ENCODE data around the gene FBLN2.

Gene FBLN2

DNA sequence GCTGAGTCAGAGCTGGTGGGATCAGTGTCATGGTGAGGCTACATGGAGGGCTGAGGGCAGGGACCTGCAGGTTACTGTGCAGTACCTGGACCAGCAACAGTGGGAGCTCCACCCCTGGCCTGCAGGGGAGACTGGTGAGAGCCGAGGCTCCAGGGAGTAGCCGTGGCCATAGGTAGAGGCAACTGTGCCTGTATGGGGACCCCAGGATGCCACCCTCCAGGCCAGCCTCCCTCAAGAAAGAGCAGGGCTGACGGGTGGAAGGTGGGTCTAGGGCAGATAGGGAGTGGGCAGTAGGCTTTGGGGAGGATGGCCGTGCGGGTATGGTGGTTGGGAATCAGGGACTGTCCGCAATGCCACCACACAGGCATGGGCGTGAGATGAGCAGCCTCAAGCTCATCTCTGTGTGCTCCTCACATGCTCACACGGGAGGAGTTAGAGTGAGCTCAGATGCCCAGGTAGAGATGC lies 35.5 kb downstream of the FBLN2 start:
- no peak for DNase-seq

DNA sequence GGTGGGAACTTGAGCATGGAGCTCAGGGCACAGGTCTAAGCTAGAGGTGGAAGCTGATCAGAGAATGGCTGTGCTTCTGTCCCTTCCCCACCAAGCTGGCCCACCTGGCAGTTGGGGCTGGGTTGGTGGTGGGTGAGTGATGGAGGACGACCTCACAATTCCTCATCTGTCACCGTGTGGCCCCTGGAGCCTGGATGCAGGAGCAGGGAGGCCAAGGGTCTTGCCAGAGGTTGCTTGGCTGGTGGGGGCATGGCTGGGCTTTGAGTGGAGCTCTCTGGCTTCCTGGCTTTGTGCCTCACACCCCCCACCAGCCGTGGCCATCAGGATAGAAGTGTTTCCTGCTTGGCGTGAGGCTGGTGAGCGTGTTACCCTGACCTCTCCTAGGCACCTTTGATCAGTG lies 36.0 kb downstream of the FBLN2 start:
- DNase-seq: no peak

DNA sequence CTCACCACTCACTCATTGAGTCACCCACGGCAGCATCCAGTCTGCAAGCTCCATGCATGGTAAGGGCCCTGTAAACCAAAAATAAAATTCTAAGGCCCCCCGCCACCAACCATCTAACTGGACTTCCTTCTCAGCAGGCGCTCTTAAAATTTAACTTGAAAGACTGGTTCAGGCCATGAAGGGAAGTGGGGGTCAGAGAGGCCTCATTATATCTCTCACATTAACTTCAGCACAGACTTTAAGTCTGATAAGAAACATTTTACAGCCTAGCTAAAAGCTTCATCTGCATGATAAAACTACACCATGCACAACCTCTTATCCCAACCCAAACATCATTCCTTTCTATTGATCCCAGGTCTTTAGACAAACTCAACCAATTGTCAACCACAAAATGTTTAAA lies 38.5 kb downstream of the FBLN2 start:
- DNase-seq: no peak

DNA sequence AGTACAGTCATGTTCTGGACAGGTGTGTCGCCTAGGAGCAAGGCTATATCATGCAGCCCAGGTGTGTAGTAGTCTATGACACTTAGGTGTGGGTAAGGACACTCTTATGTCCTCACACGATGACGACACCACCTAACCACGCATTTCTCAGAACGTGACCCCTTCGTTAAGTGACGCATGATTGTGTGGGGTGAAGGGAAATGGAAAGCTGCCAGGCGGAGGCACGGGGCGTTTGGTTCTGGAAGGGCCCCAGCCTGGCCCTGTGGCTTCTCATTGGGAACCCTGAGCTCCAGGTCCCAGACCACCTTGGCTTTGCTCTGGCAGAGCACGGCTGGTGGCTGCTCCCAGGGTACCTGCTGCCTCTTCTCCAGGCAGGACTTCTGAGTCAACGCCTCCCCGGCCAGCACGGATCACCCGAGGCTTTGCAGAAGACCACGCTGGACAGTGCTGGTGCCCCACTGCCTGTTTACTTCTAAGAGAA lies 39.3 kb downstream of the FBLN2 start:
- DNase-seq: no peak

DNA sequence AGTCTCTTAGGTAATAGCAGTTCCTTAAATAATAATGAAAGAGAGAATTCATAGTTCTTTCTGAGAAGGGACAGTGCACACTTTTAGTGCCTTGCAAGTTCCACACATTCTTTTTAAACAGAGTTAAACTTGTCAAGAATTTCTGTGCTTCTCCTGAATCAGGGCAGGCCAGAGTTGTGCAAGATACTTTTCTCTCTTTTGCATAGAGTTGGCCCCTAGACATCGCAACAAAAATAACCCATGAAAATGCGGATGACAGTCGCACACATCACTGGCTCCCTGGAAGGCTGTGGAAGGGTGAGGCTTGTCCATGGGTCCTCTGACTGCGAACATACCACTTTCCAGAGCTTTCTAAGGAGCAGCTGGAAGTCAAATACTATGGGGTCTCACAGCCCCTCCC lies 40.1 kb downstream of the FBLN2 start:
- DNase-seq: no peak

DNA sequence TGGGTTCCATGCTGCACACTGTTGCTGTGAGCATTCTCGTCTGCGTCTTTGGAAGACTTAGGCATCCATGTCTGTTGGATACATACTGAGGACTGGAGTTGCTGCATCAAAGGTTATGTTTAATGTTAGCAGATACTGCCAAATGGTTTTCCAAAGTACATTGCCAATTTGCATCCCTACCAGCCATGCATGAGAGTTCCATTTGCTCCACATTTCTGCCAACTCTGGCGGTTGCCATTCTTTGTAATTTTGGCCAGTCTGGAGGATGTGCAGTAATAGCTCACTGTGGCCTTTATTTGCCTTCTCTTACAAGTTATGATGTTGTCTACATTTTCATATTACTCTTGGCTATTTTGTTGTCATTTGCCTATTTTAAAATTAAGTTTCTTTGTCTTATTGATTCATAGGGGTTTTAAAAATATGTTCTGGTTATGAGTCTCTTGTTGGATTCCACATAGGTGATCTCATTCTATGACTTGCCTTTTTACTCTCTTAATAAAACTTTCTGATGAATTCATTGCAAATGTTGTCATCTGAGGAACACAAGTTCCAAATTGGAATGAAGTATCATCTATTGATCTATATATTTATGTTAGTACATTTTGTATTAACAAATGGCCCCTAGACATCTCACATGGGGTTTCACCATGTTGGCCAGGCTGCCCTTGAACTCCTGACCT lies 42.1 kb downstream of the FBLN2 start:
- DNase-seq: no peak

DNA sequence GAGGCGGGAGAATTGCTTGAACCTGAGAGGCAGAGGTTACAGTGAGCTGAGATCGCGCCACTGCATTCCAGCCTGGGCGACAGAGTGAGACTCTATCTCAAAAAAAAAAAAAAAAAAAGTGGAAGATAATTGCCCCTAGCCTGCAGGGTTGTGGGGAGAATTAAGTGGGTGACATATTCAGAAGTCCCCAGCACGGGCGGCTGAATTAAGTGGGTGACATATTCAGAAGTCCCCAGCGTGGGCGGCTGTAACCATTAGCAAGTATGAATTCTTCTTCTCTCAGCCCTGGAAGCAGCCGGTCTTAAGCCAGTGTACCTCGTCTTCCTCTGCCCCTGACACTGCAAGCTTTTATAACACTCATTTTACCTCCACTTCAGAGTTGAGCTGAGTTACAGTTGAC lies 44.7 kb downstream of the FBLN2 start:
- DNase-seq: no peak

DNA sequence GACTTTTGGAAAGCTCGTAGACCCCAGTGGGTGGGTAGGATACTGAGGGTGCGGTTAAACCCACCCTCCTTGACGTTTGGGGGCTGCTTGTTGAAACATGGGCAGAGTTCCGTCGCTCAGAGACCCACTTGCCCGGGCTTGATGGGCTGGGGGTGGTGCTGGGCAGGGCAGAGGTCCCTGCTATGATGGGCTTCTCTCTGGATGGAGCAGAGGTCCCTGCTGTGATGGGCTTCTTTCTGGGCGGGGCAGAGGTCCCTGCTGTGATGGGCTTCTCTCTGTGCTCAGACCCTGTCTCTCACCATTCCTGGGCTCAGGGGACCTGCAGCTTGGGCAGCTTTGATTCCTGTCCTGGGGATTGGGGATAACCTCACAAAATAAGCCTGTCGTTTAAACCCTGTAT lies 45.2 kb downstream of the FBLN2 start:
- no peak for DNase-seq

DNA sequence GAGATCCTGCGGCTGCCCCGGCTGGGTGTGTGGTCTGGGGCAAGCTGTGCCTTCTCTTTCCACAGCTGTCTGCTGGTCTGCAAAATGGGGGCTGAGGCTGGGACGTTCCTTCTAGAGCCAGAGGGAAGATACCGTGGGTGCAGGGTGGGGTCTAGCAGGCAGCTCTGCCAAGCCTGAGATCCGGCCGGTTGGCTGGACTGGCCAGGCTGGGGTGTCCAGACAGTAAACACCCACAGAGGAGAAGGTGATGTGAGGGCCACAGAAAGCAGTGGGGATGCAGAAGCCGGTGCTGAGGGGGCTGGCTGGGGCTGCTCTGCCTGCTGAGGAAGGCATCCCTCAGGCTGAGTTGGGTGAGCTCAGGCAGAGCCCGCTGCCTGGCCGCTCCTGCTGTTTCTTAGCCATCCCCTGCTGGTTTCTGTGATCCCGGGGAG lies 46.1 kb downstream of the FBLN2 start:
- DNase-seq: no peak

DNA sequence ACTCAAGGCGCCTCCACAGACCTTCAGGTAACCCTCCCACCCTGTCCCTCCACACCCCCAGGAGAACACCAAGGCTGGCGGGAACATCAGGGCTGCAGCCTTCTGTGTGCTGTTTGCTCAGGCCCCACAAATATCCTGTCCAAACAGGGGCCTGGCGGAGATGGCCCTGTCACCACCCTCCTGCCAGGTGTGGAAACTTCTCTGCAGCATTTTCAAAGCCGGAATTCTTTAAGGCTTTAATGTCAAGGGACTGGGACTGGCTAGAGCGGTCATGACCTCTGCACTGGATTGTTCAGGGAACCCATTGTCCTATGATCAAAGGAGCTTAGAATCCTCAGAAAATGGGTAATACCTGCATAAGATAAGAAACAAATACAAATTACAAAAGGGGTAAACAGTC lies 46.6 kb downstream of the FBLN2 start:
- DNase-seq: no peak

DNA sequence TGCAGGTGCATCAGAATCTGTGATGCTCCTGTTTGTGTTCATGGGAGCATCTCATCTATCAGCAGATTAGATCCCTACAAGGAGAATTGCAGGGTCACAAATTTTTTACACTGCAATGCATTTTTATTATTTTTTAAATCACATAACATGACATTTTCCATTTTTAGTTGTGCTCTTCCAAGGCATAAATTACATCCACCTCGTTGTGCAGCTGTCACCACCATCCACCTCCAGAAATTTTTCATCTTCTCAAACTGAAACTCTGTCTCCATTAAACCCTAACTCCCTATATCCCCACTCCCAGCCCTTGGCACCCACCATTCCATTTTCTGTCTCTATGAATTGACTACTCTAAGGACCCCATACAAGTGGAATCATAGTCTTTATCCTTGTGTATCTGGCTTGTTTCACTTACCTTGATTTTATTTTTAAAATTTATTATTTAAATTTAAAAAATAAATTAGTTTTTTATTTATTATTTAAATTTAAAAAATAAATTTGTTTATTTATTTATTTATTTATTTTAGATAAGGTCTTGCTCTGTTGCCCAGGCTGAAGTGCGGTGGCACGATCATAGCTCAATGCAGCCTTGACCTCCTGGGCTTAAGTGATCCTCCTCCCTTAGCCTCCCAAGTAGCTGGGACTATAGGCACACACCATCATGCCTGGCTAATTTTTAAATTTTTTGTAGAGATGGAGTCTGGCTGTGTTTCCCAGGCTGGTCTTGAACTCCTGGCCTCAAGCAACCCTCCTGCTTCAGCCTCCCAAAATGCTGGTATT lies 47.7 kb downstream of the FBLN2 start:
- DNase-seq: no peak

DNA sequence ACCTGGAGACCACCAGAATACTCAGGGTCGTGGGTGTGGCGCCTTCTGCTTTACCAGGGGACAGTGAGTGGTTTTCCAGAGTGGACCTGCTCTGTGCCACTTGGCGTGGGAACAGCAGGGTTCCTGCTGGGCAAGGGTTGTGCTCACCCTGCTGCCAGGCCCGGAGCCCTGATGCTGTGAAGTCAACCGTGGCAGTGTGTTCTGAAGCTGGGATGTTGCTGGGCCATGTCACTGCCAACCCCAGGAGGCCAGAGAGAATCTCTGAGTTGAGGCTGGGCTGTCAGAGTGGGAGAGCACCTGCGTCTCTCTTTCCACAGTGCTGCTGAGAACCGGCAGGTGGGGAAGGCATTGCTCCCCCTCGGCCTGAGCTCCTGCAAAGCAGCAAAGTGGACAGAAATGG lies 48.7 kb downstream of the FBLN2 start:
- DNase-seq: no peak

DNA sequence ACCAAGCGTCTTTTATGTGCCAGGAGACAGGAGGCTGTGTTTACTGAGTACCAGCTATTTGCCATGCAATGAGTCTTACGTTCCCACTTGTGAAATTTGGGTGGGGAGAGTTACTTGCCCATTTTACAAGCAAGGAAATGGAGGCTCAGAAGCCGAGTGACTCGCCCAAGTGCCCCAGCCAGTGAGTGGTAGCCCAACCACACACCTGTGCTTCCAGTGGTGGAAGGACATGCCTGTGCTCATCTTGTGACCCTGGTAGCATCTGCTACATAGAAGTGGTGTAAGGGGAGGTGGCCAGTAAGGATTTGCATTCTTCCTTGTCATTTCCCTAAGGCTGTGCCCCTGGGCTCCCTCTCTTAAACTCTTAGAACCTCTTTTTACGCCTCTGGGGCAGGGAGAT lies 49.3 kb downstream of the FBLN2 start:
- no peak for DNase-seq

DNA sequence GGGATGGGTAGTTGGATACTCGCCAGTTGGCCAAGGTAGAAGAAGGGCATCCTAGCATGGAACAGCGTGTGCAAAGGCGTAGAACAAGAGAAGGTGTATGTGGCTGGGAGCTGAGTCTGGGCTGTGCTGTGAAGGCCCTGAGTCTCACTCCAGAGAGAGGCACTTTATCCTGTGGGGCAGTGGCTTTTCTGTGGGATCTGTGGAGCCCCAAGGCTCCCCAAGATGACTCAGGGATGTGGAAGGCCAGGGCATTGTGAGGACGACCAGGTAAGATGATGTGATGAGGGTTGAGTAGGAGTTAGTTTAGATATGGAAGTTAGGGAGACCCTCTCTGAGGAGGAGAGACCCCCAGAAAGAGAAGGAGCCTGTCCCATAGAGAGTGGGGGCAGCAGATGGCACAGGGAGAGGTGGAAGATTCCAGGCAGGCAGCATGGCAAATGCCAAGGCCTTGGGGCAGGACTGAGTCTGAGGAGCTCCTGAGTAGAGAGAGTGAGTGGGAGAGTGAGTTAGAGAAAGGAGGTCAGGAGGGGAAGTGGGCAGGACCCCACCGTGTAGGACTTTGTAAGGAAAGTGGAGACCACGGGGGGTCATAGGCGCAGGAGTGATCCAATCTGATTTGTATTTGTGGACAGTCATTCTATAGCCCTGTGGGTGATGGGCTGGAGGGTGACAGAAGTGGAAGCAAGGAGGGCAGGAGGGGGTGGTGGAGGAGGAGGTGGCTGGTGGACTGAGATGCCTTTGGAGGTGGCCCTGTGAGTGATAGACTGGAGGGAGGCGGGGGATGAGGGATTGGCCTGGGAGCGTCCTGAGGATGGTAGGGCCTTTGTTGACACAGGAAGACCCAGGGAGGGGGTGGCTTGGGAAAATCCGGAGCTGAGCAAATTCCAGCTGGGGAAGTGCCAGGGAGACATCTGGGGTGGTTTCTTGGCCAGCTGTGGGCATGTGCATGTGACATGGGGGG lies 50.3 kb downstream of the FBLN2 start:
- DNase-seq: no peak

DNA sequence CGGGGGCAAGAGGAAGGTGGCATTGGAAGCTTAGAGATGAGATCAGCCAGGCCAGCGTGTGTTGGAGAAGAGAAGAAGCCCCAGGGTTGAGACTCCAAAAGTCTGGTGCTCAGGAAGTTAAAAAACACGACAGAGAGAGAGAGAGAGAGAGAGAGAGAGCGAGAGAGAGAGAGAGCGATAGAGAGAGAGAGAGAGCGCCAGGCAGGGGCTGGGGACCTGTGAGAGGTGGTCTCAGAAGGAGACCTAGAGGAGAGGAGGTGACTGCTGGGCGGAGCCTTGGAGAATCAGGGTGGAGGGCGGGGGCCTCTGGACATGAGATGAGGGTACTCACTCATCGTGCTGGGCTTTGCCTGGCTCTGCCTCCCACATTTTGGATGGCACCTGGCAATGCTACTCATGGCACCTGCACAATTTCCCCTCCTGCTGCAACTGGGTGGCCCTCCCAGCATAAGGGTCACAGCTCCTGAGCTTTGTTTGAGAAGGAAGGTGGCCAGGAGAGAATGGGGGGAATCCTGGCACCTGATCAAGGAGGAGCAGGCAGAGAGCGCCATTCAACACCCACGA lies 51.0 kb downstream of the FBLN2 start:
- no peak for DNase-seq

DNA sequence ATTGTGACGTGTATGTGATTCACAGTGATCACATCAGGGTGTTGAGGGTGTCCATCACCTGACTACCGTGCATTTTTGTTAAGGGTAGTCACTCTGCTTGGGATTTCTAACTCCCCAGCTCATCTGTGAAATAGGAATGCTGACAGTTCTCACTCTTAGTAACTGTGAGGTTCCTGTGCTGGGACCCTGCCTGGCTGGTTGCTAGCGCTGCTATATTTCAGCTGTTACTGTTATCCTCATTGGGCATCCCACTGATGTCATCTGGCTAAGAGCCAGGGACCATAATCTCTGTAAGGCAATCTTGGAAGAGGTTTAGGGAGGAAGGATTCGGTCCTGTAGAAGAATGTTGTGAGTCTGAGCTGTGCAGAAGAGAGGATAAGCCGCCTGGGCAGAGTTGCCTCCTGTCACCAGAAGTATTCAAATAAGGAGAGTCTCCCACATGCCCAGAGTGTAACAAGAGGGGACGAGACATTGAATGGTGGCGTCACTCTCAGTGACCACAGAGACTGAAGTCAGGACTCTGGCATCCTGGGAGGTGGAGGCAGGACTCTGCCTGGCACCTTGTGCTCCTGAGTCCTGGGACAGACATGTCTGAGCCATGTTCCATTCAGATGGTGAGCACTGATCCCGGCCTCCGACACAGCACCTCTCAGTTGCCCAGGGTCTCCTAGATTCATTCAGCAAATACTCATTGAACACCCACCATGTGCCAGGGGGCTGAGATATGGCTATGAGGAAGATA lies 52.2 kb downstream of the FBLN2 start:
- DNase-seq: no peak

DNA sequence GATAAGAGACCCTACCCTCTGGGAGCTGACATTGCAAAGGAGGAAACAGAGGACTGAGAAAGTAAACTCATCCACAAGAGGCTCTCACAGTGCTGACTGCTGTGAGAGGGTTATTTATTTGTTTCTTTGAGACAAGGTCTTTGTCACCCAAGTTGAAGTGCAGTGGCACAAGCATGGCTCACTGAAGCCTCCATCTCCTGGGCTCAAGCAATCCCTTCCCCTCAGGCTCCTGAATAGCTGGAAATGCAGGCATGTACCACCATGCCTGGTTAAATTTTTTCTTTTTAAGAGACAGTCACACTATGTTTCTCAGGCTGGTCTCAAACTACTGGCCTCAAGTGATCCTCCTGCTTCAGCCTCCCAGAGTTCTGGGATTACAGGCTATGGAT lies 52.8 kb downstream of the FBLN2 start:
- DNase-seq: no peak

DNA sequence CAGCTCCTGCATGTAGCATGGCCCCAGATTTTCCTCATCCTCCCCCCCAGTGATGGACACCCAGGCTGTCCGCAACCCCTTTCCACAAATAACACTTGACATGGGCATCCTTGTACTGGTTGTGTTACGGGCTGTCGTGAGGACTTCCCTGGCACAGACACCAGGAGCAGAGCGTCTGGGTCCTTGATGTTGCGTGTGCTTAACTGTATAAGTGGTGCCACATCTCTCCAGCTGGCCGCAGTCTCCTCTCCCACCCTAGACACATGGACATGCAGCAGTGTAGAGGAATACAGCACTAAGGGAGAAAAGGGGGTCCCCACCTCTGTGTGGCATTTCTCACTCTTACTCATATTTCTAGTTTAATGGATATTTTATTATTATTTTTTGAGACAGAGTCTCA lies 56.6 kb downstream of the FBLN2 start:
- DNase-seq: no peak

DNA sequence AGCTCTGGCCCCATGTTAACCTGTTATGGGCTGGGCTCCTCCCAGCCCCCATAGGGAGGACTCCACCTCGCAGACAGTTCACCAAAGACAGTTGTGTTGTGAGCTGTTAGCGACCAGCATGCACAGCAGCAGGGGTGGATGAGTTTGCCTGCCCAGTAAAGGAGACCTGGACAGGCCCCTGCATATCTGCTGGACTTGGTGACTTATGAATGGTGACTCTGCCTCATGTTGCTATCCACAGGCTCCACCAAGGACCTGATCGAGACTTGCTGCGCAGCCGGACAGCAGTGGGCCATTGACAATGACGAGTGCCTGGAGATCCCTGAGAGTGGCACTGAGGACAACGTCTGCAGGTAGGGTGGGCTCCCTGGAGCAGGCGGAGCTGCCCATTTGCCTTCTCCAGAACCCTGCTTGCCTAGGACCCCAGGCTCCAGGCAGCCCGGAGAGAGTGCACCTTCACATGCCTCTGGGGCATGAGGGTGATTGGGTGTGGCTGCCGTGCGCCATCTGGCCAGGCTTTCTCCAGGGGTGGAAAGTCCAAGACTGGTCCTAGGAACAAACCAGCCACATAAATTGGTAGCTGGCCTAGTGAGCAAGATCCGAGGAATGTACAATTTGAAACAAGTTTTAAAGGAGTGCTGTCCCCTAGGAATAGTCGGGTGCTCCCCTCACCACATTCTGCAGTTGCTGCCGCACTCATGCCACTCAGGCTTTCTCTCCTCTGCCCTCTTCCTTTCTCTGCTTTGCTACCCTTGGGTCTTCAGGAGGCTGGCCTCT lies 59.1 kb downstream of the FBLN2 start:
- DNase-seq: no peak

DNA sequence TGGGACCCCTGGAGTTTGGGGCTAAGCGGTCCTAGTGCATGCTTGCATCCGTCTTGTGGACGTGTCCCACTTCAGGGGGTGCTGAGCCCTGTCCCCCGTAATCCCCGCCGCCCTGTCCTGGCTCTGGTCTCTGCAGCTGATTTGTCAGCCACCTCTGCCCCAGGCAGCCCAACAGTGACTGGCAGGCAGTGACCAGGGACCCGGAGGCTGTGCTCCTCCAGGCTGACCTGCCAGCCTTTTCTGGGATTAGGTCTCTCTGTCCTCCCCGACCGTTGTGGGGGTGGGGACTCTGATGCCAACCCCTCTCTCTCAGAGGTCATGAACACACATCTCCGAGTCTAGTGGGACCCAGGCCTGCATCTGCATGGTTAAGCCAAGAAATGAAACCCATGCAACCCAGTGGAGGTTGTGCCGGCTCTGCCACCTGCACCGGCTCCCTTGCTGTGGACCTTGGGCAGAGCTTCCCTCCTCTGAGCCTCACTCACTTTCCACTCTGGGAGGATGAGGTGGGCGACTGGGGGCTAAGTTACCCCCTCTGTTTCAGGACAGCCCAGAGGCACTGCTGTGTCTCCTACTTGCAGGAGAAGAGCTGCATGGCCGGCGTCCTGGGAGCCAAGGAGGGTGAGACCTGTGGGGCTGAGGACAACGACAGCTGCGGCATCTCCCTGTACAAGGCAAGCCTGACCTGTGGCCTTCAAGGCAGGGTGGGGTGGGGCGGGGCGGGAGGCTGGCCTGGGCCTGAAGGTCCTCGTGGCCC lies 60.2 kb downstream of the FBLN2 start:
- no peak for DNase-seq

Measured in activated T-cell treated with anti-CD3 and anti-CD28 coated beads, Interleukin-2, amount 50 U/mL, for 1 hour (primary cell).